ENCODE measurements around the gene TNFSF15. TPM values are rescaled to one million over a fixed set of nuclear protein-coding genes. Genes with fewer than 3 reads are reported as not detected.
A peak's percentile ranks its signal among the peaks of the same experiment; 100 is the strongest.

The TNFSF15 gene
- total RNA-seq, 1 donor from 2014 or later = 12.2 TPM

DNA sequence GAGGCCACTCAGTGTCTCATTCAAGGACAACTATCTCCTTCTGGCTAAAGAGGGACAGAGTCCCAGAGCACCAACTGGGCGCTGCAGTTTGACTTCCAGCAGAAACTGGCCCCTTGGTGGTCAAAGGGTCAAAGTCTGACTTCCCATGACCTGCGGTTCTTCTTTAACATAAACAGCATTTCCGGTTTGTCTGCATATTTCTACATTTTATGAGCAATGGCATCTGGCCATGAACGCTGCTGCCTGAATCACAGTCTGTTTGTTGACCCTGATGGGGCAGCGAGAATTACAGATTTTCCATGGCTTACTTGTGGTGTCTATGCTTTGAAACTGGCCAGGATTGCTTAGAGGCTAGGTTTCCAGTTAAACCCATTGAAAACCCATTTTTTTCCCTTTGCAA, 1.3 kb downstream of the TNFSF15 start:
- H3K9me3 Mint-ChIP-seq = no peaks in the 10 kb centered on the region
- peaks cover 53% of the 10 kb centered on the region for H3K4me1 Mint-ChIP-seq
- no peaks in the 10 kb centered on the region for H3K27me3 Mint-ChIP-seq (ENCODE audit: low read depth)
- peak overlapping the region; percentile 67 for H3K4me3 Mint-ChIP-seq
- peaks cover 3% of the 10 kb centered on the region for H3K36me3 Mint-ChIP-seq
- DNase-seq (ENCODE audit: low spot score in 2 of 2, unreplicated experiment in 2 of 2) = no peak
- TF ChIP-seq, protein P1, sequence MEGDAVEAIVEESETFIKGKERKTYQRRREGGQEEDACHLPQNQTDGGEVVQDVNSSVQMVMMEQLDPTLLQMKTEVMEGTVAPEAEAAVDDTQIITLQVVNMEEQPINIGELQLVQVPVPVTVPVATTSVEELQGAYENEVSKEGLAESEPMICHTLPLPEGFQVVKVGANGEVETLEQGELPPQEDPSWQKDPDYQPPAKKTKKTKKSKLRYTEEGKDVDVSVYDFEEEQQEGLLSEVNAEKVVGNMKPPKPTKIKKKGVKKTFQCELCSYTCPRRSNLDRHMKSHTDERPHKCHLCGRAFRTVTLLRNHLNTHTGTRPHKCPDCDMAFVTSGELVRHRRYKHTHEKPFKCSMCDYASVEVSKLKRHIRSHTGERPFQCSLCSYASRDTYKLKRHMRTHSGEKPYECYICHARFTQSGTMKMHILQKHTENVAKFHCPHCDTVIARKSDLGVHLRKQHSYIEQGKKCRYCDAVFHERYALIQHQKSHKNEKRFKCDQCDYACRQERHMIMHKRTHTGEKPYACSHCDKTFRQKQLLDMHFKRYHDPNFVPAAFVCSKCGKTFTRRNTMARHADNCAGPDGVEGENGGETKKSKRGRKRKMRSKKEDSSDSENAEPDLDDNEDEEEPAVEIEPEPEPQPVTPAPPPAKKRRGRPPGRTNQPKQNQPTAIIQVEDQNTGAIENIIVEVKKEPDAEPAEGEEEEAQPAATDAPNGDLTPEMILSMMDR (IDR thresholded peaks at IDR 0.05; ENCODE audit: unreplicated experiment) = no peak
- H3K27ac Mint-ChIP-seq = peak overlapping the region; percentile 91

DNA sequence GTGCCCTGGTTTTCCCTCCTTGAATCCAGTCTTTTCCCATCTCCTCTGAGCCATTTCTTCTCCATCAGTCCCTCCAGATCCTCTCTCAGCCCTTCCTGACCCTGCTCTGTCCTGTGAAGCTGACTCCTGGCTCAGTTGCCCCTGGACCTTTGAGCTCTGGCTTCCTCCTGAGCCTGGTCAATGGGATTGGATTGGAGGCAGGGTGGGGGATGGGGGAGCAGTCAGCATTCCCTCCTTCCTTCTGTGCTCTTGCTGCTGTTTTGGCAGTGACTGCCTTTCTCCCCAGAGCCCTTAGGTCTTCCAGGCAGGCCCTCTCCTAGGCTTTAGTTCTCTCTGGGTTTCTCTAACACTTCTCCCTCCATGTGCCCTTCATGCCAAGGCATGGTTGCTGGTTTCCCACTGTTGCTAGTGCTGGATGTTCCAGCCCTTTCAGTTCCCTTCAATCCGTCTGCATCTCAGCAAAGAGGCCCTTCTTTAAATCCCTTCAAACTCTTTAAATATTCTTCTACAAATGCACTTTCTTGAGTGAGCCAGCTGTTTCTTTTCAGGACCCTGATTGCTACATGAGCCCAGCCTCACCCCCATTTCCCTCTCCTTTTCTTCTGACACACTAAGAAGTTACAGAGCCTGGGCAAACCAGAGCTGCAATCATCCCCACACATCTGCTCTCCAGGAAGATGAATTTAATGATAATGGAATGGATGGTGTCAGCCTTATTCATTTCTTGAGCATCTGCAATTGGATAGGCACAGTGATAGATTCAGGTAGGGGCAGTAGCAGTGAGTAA, 2.2 kb downstream of the TNFSF15 start:
- TF ChIP-seq, protein P1 (IDR thresholded peaks at IDR 0.05; ENCODE audit: unreplicated experiment) = no peak
- Mint-ChIP-seq H3K4me3 (peak overlapping the region; percentile 67), H3K9me3 (no peaks in the 10 kb centered on the region), H3K27ac (peak overlapping the region; percentile 91), H3K4me1 (peaks cover 62% of the 10 kb centered on the region), H3K36me3 (peaks cover 3% of the 10 kb centered on the region), H3K27me3 (ENCODE audit: low read depth) (no peaks in the 10 kb centered on the region)
- no peak for DNase-seq (ENCODE audit: low spot score in 2 of 2, unreplicated experiment in 2 of 2)

DNA sequence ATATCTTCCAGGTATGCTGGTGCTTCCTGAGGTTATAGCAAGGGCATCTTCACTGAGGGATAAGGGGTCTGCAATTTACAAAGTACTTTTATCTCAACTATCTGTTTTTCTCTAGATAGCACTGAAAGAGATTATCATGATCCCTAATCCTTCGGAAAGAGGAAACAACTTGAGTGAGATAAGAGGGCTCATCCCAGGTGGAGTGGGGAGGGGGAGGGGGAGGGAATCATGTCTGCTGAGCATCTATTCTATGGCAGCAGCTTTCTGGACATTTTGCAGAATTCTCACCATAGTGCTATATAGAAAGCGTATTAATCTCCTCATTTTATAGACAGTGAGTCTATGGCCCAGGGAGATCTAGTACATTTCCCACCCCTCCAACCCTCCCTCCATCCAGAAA, 5.9 kb downstream of the TNFSF15 start:
- Mint-ChIP-seq H3K27ac (peak overlapping the region; percentile 11), H3K4me1 (peaks cover 49% of the 10 kb centered on the region), H3K36me3 (peaks cover 11% of the 10 kb centered on the region), H3K27me3 (ENCODE audit: low read depth) (no peaks in the 10 kb centered on the region), H3K9me3 (no peaks in the 10 kb centered on the region), H3K4me3 (no peak overlapping the region)
- DNase-seq (ENCODE audit: low spot score in 2 of 2, unreplicated experiment in 2 of 2) = no peak
- TF ChIP-seq, protein P1 (IDR thresholded peaks at IDR 0.05; ENCODE audit: unreplicated experiment) = no peak

DNA sequence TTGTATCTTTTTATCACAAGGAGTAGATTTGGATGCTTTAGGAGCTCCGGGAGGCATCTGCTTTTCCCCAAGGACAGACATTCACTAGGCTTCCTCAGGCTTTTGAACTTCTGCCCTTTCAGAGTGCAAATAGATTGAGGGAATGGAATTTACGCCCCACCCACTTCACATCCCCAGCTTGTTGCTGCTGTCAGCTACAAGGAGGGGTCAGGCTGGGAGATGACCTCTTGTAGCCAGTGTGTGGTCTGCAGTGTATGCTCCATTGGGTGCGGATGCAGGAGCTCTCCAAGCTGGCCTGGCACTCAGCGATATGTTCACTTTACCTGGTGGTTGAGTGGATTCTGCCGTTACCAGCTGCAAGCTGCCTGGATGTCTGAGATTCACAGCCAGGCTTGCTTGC, 6.4 kb downstream of the TNFSF15 start:
- Mint-ChIP-seq H3K4me3 (no peak overlapping the region), H3K27me3 (ENCODE audit: low read depth) (no peaks in the 10 kb centered on the region), H3K9me3 (no peaks in the 10 kb centered on the region), H3K27ac (peak overlapping the region; percentile 11), H3K36me3 (peaks cover 11% of the 10 kb centered on the region), H3K4me1 (peaks cover 45% of the 10 kb centered on the region)
- TF ChIP-seq, protein P1 (IDR thresholded peaks at IDR 0.05; ENCODE audit: unreplicated experiment) = no peak
- DNase-seq (ENCODE audit: low spot score in 2 of 2, unreplicated experiment in 2 of 2) = no peak

DNA sequence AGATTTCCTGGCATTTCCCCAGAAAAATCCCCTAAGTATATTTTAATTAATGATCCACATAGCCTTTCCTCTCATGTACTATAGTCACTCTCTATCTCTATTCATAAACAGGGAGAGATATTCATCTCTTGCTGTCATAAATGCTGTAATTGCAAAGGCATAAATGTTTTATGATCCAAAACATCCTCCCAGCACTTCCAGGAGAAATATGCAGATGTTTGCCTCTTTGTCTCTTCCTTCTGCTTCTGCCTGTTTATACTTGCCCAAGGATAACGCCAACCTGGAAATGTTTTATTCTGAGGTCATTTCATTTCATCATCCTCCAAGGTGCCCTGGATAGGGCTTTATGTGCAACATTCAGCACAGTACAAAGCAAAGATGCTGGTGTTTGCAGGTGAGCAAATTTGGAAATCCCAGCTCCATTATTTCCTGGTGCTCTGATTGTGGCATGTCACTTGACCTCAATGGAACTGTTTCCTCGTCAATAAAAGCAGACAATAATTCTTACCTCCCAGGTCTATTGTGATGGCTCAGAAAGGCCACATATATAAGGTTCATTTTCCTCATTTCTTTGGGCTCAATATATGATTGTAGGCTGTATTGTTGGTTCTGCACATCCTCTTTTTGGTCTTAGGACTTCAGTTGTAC, 6.9 kb downstream of the TNFSF15 start:
- peaks cover 12% of the 10 kb centered on the region for H3K36me3 Mint-ChIP-seq
- no peak for DNase-seq (ENCODE audit: low spot score in 2 of 2, unreplicated experiment in 2 of 2)
- H3K4me1 Mint-ChIP-seq = peaks cover 43% of the 10 kb centered on the region
- peak overlapping the region; percentile 24 for H3K27ac Mint-ChIP-seq
- no peaks in the 10 kb centered on the region for H3K9me3 Mint-ChIP-seq
- TF ChIP-seq, protein P1 (IDR thresholded peaks at IDR 0.05; ENCODE audit: unreplicated experiment) = no peak
- H3K27me3 Mint-ChIP-seq (ENCODE audit: low read depth) = no peaks in the 10 kb centered on the region
- no peak overlapping the region for H3K4me3 Mint-ChIP-seq
